HG03432 (cell line): ENCODE results near the gene HCFC1.
A peak's percentile ranks its signal among the peaks of the same experiment; 100 is the strongest.

Experiments
- ATAC-seq: cut with Tn5 transposase; IDR thresholded peaks from one replicate; pipeline ENCODE4 v1.9.1; 2021; ENCODE audit warnings: mild to moderate bottlenecking, moderate library complexity; ENCODE audit not compliant: unreplicated experiment

HCFC1 gene

DNA sequence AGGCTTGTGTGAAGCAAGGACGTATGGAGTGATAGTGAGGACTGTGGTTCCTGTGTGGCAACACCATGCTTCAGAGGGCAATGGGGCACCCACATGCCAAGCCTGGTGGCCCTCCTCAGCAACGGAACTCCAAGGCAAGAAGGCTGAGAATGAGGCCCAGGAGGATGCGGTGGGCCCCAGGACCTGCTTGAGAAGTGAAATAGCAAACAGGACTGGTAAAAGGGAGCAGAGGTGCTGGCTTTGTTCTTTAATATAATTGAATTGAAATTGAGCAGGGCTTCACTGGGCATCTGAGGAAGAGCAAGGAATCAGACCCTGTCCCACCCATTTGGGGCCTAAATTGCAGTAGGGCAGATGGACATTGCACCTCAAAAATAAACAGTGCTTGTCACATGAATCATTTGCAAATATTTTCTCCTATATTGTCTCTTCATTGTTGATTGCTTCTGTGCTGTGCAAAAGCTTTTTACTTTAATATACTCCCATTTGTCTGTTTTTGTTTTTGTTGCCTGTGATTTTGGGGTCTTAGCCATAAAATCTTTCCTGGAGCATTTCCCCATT, 3.2 kb upstream of the HCFC1 start:
- no peak for ATAC-seq

DNA sequence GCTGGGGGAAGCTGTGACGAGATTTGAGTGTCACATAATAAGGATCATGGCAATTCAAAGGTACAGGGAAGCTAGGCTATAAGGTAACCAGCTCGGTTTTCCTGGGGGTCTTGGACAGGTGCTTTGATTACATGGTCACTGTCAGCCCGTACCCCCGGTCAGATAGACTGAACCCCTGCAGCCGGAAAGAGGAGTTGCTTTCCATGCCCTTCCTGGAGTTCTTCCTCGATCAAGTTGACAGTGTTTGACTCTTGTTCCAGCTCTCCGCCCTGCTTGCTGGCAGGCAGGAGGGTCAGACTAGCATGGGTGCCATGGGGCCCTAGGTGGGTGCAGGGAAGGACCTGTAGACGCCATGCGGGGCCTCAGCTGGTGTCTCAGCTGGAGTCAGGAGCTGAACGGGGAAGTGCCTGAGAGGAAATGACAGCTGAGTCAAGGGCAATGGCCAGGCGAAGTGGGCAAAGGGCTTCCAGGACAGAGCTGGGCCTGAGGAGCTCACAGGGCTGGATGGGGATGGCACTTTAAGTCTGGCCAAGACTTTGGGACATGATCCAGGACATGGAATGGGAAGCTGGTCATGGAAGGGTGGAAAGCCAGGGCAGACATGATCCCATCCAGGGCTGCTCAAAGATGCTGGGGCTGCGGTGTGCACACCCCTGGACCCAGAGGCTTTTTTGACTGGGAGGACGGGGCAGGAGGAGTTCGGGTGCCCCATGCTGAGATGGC, 2.5 kb upstream of the HCFC1 start:
- no peak for ATAC-seq

DNA sequence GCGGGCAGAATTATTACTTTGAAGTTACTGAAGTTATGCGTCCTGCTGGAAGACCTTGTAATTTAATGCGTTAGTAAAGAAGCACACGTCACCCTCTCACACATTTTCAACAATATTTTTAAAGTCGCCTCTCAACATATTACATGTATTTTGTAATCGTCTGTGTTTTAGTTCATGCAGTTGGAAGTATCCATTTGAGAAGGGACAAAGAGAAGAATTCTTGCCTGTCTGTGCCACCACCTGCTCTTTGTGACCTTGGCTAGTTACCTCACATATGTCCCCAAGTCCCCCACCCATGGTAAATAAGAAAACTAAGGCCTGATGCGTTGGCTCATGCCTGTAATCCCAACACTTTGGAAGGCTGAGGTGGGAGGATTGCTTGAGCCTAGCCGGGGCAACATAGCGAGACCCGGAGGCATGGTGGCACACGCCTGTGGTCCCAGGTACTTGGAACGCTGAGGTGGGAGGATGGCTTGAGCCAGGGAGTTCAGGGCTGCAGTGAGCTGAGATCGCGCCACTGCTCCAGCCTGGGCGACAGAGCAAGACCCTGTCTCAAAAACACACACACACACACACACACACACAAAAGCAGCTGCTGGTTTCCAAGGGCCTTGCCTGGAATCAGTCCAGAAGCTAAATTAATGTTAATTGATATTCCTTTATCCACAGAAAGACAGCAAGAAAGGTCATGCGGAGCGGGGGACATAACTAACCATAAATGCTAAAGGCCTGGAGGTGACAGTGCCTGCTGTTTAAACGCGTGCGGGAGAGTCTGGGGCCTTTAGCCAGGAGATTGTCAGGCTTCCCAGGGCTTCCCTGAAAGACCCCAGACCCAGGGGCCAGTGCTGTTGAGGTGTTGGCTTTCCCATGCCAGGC, 1.7 kb upstream of the HCFC1 start:
- ATAC-seq, result no peak

DNA sequence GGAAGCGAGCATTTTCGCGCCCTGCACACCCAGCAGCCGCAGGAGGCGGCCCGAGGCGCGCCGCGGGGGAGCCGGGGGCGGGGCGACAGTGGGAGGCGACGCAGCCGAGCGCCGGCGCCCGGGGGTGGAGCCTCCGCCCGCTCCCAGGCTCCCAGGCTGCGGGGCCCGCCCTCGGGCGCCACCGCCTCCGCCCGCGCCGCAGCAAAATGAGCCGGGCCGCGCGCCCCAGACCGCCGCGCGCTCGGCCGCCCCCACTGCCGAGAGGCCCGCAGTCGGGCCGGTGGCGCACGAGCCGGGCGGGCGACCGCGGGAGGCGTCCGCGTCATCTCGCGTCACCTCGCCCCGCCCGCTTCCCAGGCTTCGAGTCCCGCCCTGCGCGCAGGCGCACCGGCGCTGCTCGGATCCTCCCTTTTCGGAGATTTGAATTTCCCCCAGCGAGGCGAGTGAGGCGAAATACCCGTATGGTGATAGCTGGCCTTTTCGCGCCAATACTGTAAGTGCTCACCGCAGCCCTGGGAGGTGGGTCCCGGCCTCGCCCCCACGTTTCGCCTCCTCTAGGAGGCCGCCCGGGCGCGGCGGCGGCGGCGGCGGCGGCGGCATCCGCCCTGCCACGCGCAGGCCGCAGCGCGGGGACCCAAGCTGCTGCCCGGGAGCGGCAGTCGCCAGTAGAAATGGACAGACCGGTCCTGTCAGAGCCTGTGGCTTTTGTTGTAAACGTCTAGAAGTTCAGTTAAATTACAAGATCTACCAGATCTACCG, 929 bp upstream of the HCFC1 start, which contains the start of gene TMEM187:
Gene TMEM187, plus strand, starts transcription at position 387 of the 759 bp plus-strand sequence. CDS start 9,309 bp downstream, outside the sequence.
- peak; percentile 54 for ATAC-seq

DNA sequence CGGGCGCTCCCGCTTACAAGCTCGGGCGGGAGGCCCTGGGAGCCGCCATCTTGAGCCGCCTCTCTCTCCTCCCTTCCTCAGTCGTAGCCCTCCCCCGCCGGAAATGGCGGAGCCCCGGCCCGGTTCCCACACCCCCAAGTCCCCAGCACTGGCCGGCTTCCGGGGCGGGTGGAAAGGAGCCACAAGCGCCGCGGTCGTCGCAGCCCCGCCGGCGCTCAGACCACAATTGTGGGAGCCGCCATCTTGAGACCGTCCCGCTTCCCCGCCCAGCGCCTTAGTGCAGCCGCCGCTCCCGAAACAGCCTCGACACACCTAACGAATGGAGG, 531 bp downstream of the HCFC1 start:
- ATAC-seq, result peak; percentile 39

DNA sequence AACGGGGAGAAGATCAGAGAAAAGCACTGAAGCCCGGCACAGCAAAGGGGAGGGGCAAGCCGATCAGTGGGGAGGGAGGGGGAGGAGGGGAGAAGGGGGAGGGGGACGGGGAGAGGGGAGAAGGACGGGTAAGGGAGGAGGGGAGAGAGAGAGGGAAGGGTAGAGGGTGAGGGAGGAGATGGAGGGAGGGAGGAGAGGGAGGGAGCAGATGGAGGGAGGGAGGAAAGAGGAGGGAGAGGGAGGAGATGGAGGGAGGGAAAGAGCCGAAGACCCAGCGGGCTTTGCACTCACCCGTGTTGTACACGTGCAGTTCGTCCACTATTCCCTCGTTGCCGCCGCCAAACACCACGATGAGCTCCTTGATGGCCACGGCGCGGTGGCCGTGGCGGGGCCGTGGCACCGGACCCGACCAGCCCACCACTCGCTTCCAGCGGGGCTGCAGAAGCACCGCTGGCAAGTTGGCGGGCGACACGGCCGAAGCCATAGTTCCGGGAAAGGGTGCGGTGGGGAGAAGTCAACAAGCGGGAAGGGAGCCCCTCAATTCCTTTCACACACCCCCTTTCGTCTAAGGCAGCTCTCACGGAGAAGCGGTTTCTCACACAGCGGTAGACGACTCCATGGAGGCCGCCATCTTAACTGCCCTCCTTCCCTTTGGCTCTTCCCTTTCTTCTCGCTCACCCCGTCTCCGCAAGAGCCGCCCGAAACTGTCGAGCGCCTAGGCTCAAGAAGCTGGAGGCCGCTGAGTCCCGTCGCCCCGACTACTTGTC, 1.1 kb downstream of the HCFC1 start:
- no peak for ATAC-seq

DNA sequence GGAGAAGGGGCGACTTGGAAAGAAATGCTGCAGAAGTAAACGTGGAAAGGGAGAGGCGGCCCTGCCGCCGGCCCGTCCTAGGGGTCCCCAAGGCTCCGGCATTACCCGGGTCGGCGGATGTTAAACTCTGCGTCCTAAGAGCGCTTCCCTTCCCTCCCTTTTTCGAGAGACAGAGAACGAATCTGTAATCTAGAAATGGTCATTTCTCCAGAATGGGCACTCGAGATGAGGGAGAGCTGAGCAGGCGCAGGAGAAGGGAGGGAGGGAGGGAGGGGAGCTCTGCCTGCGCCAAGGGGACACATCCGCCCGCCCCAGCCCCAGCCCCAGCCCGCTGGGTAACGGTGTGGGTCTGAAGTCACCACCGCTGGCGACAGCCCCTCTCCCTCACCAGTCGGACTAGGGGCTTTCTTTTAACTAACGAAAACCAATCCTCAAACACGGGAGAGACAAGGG, 1.7 kb downstream of the HCFC1 start:
- ATAC-seq, result no peak

DNA sequence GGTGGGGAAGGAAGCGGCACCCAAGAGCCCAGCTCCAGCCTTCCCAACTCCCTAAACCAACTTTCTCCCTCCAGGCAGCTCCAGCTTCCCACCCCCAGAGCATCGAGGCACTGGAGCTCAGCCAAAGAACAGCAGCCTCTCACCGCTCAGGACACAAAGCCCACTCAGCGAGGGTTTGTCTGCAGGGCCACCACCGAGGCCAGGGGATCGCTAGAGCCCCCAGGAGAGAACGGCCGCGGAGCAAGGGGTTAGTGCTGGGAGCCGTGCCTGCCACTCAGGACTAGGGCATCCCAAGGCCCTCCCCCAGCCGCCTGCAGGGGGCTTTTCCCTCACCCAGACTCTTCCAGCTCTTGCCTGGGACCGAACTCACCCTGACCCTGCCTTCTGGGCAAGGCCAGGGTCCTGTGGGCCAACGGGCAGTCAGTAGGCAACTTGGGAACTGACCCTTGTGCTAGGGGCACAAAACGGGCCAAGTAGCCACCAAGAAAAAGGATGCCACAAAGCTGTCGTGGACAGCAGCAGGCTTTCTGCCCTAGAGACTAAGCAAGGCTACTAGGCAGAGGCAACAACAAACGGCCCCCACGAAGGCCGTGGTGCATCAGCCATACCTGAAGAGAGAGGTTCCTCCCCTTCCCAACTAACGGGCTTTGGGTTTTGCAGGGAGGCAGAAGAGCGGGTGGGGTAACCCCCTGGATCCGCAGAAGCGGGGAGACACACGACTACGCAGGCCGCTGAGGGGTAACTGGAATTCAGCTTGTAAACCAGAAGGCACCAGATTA, 2.3 kb downstream of the HCFC1 start:
- no peak for ATAC-seq

DNA sequence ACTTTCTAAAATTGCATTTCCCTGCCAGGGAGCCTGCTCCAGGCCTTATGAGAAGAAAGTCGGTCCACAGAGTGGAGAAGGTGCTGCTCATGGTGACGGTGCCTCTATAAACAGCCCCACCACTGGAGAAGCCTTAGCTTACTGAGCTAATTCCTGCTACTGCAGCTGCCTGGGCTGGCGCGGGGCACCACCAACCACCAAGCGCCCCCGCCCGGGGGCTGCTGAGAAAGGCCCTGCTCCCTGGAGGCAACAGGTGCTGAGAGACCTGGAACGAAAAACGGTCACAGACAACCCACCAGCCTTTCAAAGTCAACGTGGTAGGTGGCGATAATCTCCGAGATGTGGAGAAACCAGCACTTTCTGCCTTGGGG, 2.9 kb downstream of the HCFC1 start:
- ATAC-seq, result no peak

DNA sequence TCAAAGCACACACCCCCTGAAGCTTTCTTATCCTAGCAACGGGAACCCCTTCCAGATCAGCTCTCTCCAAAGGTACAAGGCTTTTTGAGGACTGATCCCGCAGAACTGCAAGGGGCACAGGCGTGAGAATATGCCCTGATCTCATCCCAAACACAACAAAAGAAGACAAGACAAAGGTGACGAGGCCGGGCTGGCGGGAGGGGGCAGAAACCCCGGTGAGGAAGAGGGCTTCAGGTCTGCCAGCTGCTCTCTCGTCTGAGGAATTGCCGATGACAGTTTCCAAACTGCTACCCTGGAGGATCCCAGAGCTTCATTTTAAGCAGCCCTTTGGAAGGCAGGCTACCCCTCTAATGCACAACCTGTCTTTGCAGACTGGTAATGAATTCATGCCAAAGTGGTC, 3.4 kb downstream of the HCFC1 start:
- no peak for ATAC-seq

DNA sequence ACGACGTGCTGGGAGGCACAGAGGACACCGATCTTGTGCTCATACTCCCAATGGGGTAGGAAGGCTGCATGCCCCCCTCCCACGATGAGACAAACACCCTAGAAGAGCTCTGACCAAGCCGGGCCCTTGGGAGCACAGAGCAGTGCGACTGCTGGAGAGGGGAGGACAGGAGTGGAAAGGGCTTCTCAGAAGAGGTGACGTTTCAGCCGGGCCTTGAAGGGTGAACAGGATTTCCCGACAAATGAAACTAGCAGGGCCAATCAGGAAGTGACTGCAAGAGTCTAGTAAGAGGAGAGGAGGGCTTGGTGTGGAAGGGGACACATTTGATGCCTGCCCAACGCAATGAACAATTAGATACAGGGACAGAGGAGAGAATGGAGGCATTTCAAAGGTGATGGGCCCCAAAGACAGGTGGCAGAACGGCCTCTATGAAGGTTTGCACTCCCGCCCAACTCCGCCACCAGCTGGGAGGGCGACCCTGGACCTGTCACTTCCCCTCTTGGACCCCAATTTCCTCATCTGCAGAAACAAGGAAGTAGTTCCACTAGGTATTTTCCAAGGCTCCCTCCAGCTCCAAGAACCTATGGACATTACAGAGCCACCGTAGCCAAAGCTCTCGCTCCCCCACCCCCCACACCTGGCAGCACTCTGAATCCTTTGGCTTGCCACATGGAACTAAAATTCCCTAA, 3.9 kb downstream of the HCFC1 start:
- ATAC-seq, result no peak

DNA sequence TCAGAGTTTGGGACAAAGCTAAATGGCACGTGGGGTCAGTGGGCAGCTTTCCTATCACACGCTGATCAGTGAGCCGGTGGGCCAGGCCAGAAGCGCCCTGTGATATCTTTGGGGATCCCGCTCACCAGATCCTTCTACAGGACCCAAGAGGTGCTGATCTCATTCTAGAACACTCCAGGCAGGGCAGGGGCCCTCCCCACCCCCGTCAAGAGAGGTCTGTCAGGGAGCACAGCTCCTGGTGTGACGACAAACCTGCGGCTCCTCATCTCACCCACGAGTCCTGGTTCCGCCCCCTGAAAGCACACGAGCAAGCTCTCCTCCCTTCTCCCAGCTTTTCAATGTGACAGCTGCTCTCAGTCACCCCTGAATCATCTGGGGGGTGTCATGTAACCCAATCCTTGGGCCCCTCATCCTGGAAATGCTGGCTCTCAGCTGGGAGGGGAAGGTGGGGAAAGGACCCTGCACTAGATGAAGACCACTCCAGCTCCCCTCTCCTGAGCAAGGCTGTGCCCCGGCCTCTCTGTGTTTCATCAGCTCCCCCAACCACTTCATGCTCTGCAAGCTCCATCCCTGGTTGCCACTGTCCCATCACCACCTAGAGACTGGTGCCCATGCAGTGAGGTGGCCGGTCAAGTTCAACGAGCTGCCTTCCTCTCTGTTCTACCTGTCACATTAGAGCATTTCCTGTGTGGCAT, 4.6 kb downstream of the HCFC1 start:
- no peak for ATAC-seq

DNA sequence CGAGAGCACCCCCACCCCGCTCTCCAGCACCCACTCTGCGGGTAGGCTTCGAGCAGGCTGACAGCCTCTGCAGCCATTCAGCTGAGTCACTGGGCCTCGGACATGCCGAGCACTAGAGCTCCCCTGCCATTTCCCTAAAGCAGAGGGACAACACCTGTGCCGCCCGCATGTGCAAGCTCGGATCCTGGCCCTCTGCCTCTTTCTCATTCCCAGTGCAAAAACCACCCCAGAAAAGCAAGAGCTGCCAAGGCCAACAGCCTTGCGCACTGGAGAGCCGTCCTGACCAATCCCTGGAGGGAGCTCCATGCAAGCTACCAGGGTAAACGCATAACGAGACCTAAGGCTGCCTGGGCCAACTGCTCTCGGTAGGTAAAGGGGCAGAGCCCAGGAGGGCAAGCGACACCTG, 5.3 kb downstream of the HCFC1 start:
- ATAC-seq, result no peak

DNA sequence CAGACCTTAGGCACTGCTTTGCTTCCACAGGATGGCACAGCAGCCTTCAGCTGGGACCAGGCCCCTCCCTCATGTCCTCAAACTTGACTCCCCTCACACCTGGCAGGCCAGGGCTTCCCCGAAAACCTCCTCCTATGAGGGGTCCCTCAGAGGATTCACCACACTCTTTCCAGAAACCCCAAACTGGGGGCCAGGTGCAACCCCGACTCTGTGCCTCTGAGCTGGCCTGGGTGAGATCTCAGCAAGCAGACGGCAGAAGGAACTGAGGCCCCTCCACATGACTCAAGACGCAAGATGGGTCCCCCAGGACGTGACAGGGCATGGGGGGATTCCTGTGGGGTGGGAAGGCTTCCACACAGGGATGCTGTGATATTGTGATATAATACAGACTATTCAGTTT, 6.2 kb downstream of the HCFC1 start:
- no peak for ATAC-seq

DNA sequence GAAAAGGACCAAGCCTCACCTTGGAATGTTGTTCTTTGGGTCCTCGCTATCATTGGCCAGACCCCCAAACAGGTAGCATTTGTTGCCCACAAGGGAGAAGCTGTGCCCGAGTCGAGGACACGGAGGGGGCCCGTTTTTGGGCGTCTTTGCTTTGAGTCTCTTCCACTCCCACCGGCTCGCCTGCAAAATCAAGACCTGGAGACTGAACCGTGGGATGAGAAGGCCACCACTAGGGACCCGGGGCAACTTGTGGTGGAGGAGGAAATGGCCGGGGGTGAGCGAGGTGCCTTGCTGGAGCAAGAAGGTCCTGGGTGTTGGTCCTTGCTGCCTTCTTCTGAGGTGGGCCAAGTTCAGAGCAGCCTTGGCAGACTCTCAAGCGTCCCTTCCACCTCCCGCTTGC, 7.5 kb downstream of the HCFC1 start:
- ATAC-seq, result no peak

DNA sequence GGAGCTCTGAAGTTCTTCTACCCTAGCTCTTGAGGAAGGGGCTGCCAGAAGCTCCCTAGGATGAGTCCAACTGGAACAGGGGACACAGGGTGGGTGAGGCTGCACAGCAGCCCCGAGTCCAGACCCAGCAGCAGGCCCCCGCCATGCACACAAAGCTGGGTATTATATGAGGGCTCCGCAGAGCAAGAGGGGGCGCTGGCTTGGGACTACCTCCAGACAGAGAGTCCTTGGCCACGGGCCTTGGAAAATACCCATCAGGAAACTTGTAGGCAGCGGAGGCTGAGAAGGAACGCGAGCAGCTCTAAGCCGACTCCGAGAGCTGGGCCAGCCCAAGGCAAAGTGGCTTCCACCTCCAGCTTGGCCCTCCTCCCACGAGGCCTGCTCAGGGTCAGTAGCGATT, 8.1 kb downstream of the HCFC1 start:
- no peak for ATAC-seq

DNA sequence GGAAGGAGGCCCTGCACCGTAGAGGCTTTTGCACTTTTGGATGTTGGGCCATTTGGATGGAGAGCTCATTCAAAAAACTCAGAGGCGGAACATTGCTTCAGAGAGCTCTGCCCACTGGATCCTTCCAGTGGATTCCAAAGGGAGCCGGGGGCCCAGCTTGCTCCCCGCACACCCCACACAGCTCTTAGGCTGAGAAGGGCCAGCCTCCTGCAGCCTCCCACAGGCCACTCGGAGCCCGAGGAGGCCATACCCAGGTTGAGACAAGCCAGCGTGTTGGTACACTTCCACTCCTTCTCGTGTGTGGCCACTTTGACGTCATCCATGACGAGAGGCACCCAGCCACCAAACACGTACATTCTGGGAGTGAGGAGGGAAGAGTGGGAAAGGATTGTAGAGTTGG, 10.3 kb downstream of the HCFC1 start:
- ATAC-seq, result no peak

DNA sequence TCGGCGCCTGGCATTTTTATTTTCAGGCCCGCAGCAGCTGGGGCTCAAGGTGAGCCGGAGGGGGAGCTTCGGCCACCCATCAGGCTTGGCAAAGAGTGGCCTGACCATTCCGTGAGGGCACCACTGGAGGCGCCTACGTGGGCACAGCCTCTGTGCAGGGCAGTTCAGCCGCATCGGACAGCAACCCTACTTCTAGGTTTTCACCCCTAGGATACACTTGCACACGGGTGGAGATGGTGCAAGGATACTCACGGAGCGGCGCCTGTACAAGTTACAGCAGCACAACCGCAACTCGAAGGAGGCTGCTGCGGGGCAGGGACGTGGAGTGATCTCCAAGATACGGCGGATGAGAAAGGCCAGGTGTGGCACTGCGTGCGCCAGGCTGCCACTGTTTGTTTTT, 10.8 kb downstream of the HCFC1 start:
- ATAC-seq, result no peak

DNA sequence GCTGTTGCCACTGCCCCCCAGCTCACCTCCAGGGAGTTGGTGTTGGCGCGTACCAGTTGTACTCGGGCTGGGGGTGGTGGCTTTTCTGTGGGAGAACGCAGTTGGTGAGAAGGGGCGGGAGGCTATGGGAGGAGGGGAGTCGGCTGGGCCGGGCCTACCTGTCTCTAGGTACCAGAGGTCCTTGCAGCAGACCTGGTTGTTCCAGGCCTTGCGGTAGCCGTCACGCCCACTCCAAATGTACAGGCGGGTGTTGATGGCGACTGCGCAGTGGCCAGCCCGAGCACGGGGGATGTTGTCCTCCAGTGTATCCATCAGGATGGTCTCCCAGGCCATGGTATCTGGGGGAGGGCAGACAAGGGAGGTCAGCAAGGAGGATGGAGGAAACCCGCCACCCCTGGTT, 11.5 kb downstream of the HCFC1 start:
- ATAC-seq, result no peak
